PC-3 (cell line): Measurements from ENCODE around the gene GSTM3. TPM values are rescaled to one million over a fixed set of nuclear protein-coding genes. Genes with fewer than 3 reads are reported as not detected.

Source experiments
- ATAC-seq: fragments of 200-7000 bp; cut with Tn5 transposase; 2 replicates; pipeline ENCODE4 v1.9.1; 2020; ENCODE audit warnings: mild to moderate bottlenecking, moderate library complexity
- BruUV-seq: library from RNA; stranded (reverse); fragments of 400-500 nt; replicated peaks from 2 replicates; lab custom pipeline; 2021; lab: Mats Ljungman, UMichigan
- CTCF ChIA-PET: fragments of 300-600 bp; sonication (Branson Sonifier 250); formaldehyde crosslinking; loops from one replicate; lab custom pipeline; 2022; ENCODE audit warnings: antibody characterized with exemption; lab: Charles Lee
- POLR2A ChIA-PET: fragments of 300-600 bp; sonication (Branson Sonifier 250); formaldehyde crosslinking; loops from one replicate; lab custom pipeline; 2022; ENCODE audit warnings: antibody characterized with exemption; ENCODE audit not compliant: unreplicated experiment; lab: Charles Lee
- DNase-seq: peaks from one replicate; pipeline ENCODE4 v3.0.0-alpha.2; 2015
- H2AFZ ChIP-seq: fragments of 300-600 bp; sonication (generic); 2 replicates; pipeline ENCODE4 v1.6.0; 2016; ENCODE audit warnings: antibody characterized with exemption, low read length
- H3F3A ChIP-seq: fragments of 300-600 bp; sonication (generic); one replicate; pipeline ENCODE4 v1.6.0; 2017; ENCODE audit warnings: antibody characterized with exemption, low read length, control low read depth, mild to moderate bottlenecking; ENCODE audit not compliant: unreplicated experiment
- H3K27ac ChIP-seq: fragments of 300-600 bp; sonication (generic); 2 replicates; pipeline ENCODE4 v1.5.1; 2016; ENCODE audit warnings: mild to moderate bottlenecking, low read length
- H3K27me3 ChIP-seq: fragments of 300-600 bp; sonication (generic); 2 replicates; pipeline ENCODE4 v1.6.1; 2016; ENCODE audit warnings: low read length, mixed read lengths
- H3K36me3 ChIP-seq: fragments of 300-600 bp; sonication (generic); 2 replicates; pipeline ENCODE4 v1.6.1; 2016; ENCODE audit warnings: low read depth, mixed run types, low read length, mixed read lengths
- H3K4me1 ChIP-seq: fragments of 300-600 bp; sonication (generic); 2 replicates; pipeline ENCODE4 v1.5.1; 2016; ENCODE audit warnings: low read length; ENCODE audit not compliant: insufficient read depth
- H3K4me2 ChIP-seq: fragments of 300-600 bp; sonication (generic); 2 replicates; pipeline ENCODE4 v1.6.0; 2016; ENCODE audit warnings: low read length
- H3K4me3 ChIP-seq: fragments of 300-600 bp; sonication (generic); 2 replicates; pipeline ENCODE4 v1.5.1; 2016; ENCODE audit warnings: mild to moderate bottlenecking, low read length, mixed read lengths
- H3K79me2 ChIP-seq: fragments of 300-600 bp; sonication (generic); 2 replicates; pipeline ENCODE4 v1.6.1; 2017; ENCODE audit warnings: low read length, mixed read lengths
- H3K9ac ChIP-seq: fragments of 300-600 bp; sonication (generic); 2 replicates; pipeline ENCODE4 v1.6.0; 2016; ENCODE audit warnings: mild to moderate bottlenecking, low read length
- H3K9me2 ChIP-seq: fragments of 300-600 bp; sonication (generic); replicated peaks from 2 replicates; pipeline ENCODE4 v1.6.1; 2016; ENCODE audit warnings: mixed run types, low read length, mixed read lengths
- H3K9me3 ChIP-seq: fragments of 300-600 bp; sonication (generic); 2 replicates; pipeline ENCODE4 v1.6.1; 2016; ENCODE audit warnings: low read length, mixed read lengths
- H4K20me1 ChIP-seq: fragments of 300-600 bp; sonication (generic); 2 replicates; pipeline ENCODE4 v1.6.1; 2016; ENCODE audit warnings: low read length, mixed read lengths
- CTCF ChIP-seq: fragments of 300-600 bp; sonication (generic); conservative IDR thresholded peaks from 2 replicates; pipeline ENCODE4 v1.5.1; 2017; ENCODE audit warnings: antibody characterized with exemption, low read depth, mild to moderate bottlenecking, low read length
- EZH2 ChIP-seq: fragments of 300-600 bp; sonication (generic); IDR thresholded peaks from one replicate; pipeline ENCODE4 v1.6.1; 2017; ENCODE audit warnings: antibody characterized with exemption, mild to moderate bottlenecking, low read length; ENCODE audit not compliant: unreplicated experiment
- EZH2phosphoT487 ChIP-seq: fragments of 300-600 bp; sonication (generic); IDR thresholded peaks from 2 replicates; pipeline ENCODE4 v1.6.1; 2018; ENCODE audit warnings: mild to moderate bottlenecking, antibody characterized with exemption, low read length, borderline replicate concordance
- intact Hi-C: fragments of 100-400 bp; cut with micrococcal nuclease; formaldehyde crosslinking; loops from 2 replicates; pipeline ENCODE4 v1.9.0; 2023
- total RNA-seq: library from RNA; depleted of rRNA; stranded (reverse); fragments of >200 nt; gene quantifications from 2 replicates; pipeline ENCODE4 v1.2.3, GENCODE V29; 2014

The GSTM3 gene
- total RNA-seq, 1 experiment from 2014 or later, result 76.6 TPM

- Histone ChIP-seq H3K4me1 (no peaks in the 10 kb centered on the region), H3K4me2 (no peak overlapping the region), H3K4me3 (no peak overlapping the region), H4K20me1 (no peaks in the 10 kb centered on the region), H3F3A (no peaks in the 10 kb centered on the region), H3K9ac (no peak overlapping the region), H3K79me2 (no peaks in the 10 kb centered on the region), H3K9me3 (no peaks in the 10 kb centered on the region), H3K36me3 (peaks cover 8% of the 10 kb centered on the region; the same call in 1 of the 2 replicates), H3K9me2 (no peaks in the 10 kb centered on the region), H3K27ac (no peak overlapping the region), H3K27me3 (no peaks in the 10 kb centered on the region), H2AFZ (no peak overlapping the region)
- no TSS peak for BruUV-seq
- no peak for TF ChIP-seq EZH2
- no peak for TF ChIP-seq EZH2phosphoT487
- no peak for TF ChIP-seq CTCF
- ATAC-seq (no peak), DNase-seq (no peak)
- CTCF ChIA-PET, result interaction anchor here (0.6 kb wide), 1 partner anchor 81 kb away, joined by 3 read pairs; no protein-coding TSS in a partner anchor
- intact Hi-C loops, result no loop called here
- POLR2A ChIA-PET, result interaction anchor here (0.6 kb wide), 1 partner anchor 18 kb away, joined by 5 read pairs; no protein-coding TSS in a partner anchor
These were observed 8.4 kb downstream of the GSTM3 start for GRCh38 chr1:109732390-109732881.

- intact Hi-C loops, result no loop called here
- BruUV-seq, result no TSS peak
- Histone ChIP-seq H3K79me2 (no peaks in the 10 kb centered on the region), H3K4me1 (no peaks in the 10 kb centered on the region), H3K9me2 (no peaks in the 10 kb centered on the region), H3K4me2 (no peak overlapping the region), H3K36me3 (no peaks in the 10 kb centered on the region), H2AFZ (no peak overlapping the region), H3K9me3 (no peaks in the 10 kb centered on the region), H3K4me3 (no peak overlapping the region), H3K27ac (no peak overlapping the region), H4K20me1 (no peaks in the 10 kb centered on the region), H3F3A (no peaks in the 10 kb centered on the region), H3K27me3 (no peaks in the 10 kb centered on the region), H3K9ac (no peak overlapping the region)
- ChIA-PET POLR2A (no interaction called here), CTCF (no interaction called here)
- DNase-seq (no peak), ATAC-seq (no peak)
- TF ChIP-seq EZH2phosphoT487 (no peak), EZH2 (no peak), CTCF (no peak)
These were observed 10.2 kb downstream of the GSTM3 start for GRCh38 chr1:109730666-109731065.

GRCh38 chr1:109728870-109729269 is 12.0 kb downstream of the GSTM3 start:
- intact Hi-C loops, result no loop called here
- DNase-seq, result no peak
- Histone ChIP-seq H3K9me2 (no peaks in the 10 kb centered on the region), H3K27me3 (no peaks in the 10 kb centered on the region), H3K4me3 (no peak overlapping the region), H3K4me2 (no peak overlapping the region), H3K27ac (no peak overlapping the region), H3K4me1 (no peaks in the 10 kb centered on the region), H3K36me3 (no peaks in the 10 kb centered on the region), H4K20me1 (no peaks in the 10 kb centered on the region), H2AFZ (no peak overlapping the region), H3F3A (no peaks in the 10 kb centered on the region), H3K9ac (no peak overlapping the region), H3K79me2 (no peaks in the 10 kb centered on the region), H3K9me3 (no peaks in the 10 kb centered on the region)
- BruUV-seq, result no TSS peak
- POLR2A ChIA-PET, result no interaction called here
- CTCF ChIA-PET, result interaction anchor here (1.4 kb wide), 1 partner anchor 79 kb away, joined by 5 read pairs; no protein-coding TSS in a partner anchor
- no peak for TF ChIP-seq CTCF
- no peak for TF ChIP-seq EZH2phosphoT487
- TF ChIP-seq EZH2, result no peak
- no peak for ATAC-seq
